SK-N-SH treated with all-trans-retinoic acid at 6 μM for 48 hours (cell line): ENCODE data around the gene CPAMD8.

Experiments used
- CSDC2 ChIP-seq: fragments of 250-450 bp; sonication (Bioruptor Pico); IDR thresholded peaks from 2 replicates; pipeline ENCODE4 v1.5.0; 2020; ENCODE audit warnings: mild to moderate bottlenecking, moderate library complexity
- ESRRG ChIP-seq: fragments of 250-450 bp; sonication (Bioruptor Pico); IDR thresholded peaks from 2 replicates; pipeline ENCODE4 v1.6.1; 2021; ENCODE audit warnings: mild to moderate bottlenecking
- GLIS3 ChIP-seq: fragments of 250-450 bp; sonication (Bioruptor Pico); IDR thresholded peaks from 2 replicates; pipeline ENCODE4 v1.5.0; 2020; ENCODE audit warnings: mild to moderate bottlenecking, moderate library complexity
- RARB ChIP-seq: fragments of 250-450 bp; sonication (Bioruptor Pico); IDR thresholded peaks from 2 replicates; pipeline ENCODE4 v1.8.0; 2021; ENCODE audit warnings: mild to moderate bottlenecking, moderate library complexity
- TF ChIP-seq, protein P1 (sequence below): fragments of 250-450 bp; sonication (Bioruptor Pico); IDR thresholded peaks from 2 replicates; pipeline ENCODE4 v1.5.0; 2020; ENCODE audit warnings: mild to moderate bottlenecking, moderate library complexity
- TF ChIP-seq, protein P2 (sequence below): fragments of 250-450 bp; sonication (Bioruptor Pico); IDR thresholded peaks from 2 replicates; pipeline ENCODE4 v1.5.1; 2020; ENCODE audit warnings: low read depth, mild to moderate bottlenecking, moderate library complexity

DNA sequence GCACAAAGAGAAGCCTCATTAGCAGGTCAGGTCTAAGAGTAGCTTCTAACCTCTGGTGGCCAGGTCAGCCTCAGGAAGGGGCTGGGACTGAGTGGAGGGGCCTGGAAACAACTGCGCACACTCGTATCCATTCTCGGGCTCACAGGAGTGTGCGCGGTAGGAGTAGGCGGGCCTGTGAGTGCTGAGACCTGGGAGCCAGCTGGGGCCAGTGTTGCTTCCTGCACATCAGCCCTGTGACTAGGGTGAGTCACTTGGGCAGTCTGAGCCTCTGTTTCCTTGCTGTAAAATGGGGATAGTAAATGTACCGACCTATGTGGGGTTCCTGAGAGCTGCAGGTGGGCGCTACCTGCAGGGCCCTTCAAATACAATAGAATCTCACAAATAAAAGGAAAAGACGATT lies 170.5 kb downstream of the CPAMD8 start:
- TF ChIP-seq ESRRG (no peak), GLIS3 (CRISPR knock-in tag) (no peak), CSDC2 (CRISPR knock-in tag) (no peak), RARB (CRISPR knock-in tag) (no peak)
- TF ChIP-seq, protein P1, sequence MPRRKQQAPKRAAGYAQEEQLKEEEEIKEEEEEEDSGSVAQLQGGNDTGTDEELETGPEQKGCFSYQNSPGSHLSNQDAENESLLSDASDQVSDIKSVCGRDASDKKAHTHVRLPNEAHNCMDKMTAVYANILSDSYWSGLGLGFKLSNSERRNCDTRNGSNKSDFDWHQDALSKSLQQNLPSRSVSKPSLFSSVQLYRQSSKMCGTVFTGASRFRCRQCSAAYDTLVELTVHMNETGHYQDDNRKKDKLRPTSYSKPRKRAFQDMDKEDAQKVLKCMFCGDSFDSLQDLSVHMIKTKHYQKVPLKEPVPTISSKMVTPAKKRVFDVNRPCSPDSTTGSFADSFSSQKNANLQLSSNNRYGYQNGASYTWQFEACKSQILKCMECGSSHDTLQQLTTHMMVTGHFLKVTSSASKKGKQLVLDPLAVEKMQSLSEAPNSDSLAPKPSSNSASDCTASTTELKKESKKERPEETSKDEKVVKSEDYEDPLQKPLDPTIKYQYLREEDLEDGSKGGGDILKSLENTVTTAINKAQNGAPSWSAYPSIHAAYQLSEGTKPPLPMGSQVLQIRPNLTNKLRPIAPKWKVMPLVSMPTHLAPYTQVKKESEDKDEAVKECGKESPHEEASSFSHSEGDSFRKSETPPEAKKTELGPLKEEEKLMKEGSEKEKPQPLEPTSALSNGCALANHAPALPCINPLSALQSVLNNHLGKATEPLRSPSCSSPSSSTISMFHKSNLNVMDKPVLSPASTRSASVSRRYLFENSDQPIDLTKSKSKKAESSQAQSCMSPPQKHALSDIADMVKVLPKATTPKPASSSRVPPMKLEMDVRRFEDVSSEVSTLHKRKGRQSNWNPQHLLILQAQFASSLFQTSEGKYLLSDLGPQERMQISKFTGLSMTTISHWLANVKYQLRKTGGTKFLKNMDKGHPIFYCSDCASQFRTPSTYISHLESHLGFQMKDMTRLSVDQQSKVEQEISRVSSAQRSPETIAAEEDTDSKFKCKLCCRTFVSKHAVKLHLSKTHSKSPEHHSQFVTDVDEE: no peak
- TF ChIP-seq, protein P2, sequence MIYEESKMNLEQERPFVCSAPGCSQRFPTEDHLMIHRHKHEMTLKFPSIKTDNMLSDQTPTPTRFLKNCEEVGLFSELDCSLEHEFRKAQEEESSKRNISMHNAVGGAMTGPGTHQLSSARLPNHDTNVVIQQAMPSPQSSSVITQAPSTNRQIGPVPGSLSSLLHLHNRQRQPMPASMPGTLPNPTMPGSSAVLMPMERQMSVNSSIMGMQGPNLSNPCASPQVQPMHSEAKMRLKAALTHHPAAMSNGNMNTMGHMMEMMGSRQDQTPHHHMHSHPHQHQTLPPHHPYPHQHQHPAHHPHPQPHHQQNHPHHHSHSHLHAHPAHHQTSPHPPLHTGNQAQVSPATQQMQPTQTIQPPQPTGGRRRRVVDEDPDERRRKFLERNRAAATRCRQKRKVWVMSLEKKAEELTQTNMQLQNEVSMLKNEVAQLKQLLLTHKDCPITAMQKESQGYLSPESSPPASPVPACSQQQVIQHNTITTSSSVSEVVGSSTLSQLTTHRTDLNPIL (CRISPR knock-in tag): no peak
